Suppressor macrophage (primary cell): ENCODE results near the gene POU3F4.

ENCODE experiments used
- DNase-seq, 4 experiments: peaks; one replicate each; pipeline ENCODE4 v3.0.0-alpha.2; 2020 to 2022
- total RNA-seq, 17 experiments: gene quantifications; one replicate each; lab custom pipeline; 2026; ENCODE audit warnings: mixed read lengths in 6 of 17, inconsistent platforms in 3 of 17; lab: John Stamatoyannopoulos, UW

The POU3F4 gene
- 0 to 0.66 (median 0) reads per million in 17 experiments for total RNA-seq

GRCh38 chrX:83508006-83508405 lies at the start of gene POU3F4:
Gene POU3F4, plus strand, starts transcription at chrX:83508290. Its CDS starts 35 bp downstream, at chrX:83508325.
- DNase-seq = peak in 1 of 4 experiments; percentile 2

GRCh38 chrX:83469551-83469950 lies 38.5 kb upstream of the POU3F4 start:
- DNase-seq = peak; percentile 1 to 33 (median 2)

- DNase-seq = no peak
Observed at GRCh38 chrX:83495898-83496297, 12.2 kb upstream of the POU3F4 start.

DNA sequence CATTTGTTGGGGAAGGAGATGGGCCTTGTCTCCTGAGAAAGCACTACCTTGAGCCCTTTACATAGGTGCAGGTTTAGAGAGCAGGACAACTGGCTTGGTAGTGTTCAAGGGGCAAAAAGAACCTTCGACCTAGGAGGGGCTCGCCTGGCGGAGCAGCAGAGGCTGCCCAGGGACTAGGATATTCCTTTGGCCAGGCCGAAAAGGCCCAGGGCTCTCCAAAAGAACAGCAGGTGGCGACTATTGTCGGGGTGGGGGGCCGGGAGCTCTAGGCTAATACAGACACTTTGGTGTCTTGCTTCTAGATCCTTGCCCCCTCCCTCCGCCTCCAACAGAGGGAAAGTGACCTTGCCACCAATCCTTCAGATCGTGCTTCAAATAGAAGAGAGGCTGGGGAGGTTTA lies 7.1 kb upstream of the POU3F4 start:
- DNase-seq = no peak

DNA sequence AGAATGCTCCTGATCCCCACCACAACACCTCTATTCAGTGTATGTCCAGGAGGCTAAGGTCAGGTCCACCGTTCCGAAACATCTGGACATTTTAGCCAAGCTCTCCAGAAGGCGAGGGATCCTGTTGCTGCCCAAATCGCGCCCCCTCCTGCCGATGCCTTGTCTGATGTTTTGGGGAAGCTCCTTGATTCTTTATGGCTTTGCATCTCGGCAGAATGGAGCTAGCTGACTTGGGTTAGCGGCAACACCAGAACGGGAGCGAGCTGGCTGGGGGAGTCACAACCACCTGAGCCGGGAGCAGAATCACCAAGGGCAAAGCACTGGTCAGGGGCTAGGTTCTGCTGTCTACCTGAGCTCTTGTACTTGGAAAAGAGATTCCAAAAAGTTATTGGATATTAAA lies 6.6 kb upstream of the POU3F4 start:
- no peak for DNase-seq

GRCh38 chrX:83504721-83505479 lies 3.2 kb upstream of the POU3F4 start:
- no peak for DNase-seq

GRCh38 chrX:83508526-83509253 lies 600 bp downstream of the POU3F4 start:
- DNase-seq = no peak

- no peak for DNase-seq
Observed at GRCh38 chrX:83509254-83509801, 1.2 kb downstream of the POU3F4 start.

- DNase-seq = no peak
Observed at GRCh38 chrX:83510510-83511062, 2.5 kb downstream of the POU3F4 start.

- DNase-seq = no peak
Observed at GRCh38 chrX:83511208-83511607, 3.1 kb downstream of the POU3F4 start.

GRCh38 chrX:83512111-83512510 lies 4.0 kb downstream of the POU3F4 start:
- DNase-seq = no peak

GRCh38 chrX:83516597-83516996 lies 8.5 kb downstream of the POU3F4 start:
- DNase-seq = no peak

DNA sequence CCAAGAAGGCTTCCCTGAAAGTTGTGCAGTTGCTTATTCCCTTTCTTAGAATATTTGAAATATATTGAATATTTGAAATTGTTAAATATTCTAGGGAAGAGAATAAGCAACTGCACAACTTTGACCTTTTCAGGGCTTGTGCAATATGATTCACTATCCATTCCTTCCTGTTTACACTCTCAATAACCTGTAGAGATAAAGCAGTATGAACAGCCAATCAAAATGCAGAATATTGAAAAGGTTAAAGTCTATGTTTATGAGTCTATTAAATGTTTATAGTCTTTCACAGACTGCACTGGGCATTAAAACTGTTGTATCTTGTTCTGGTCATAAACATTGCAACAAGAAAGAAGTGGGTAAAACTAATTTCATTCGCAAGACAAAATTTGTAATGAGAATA lies 13.8 kb downstream of the POU3F4 start:
- DNase-seq = no peak

DNA sequence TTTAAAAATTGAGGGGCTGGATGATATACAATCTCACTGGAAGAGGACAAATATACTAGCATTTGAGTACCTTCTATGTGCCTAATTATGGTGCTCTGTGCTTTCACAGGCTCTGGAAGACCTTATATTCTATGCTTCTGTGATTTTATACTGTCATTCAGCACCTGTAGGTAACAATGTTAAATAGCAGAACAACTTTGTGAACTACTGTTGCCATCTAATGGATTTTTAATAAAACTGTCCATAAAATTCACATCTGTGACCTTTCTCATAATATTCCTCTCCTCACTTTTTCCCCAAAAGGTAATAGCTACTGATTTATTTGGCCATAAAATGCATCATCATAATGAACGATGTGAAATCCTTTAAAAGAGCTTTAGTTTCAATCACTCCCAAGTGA lies 21.9 kb downstream of the POU3F4 start:
- DNase-seq = no peak

DNA sequence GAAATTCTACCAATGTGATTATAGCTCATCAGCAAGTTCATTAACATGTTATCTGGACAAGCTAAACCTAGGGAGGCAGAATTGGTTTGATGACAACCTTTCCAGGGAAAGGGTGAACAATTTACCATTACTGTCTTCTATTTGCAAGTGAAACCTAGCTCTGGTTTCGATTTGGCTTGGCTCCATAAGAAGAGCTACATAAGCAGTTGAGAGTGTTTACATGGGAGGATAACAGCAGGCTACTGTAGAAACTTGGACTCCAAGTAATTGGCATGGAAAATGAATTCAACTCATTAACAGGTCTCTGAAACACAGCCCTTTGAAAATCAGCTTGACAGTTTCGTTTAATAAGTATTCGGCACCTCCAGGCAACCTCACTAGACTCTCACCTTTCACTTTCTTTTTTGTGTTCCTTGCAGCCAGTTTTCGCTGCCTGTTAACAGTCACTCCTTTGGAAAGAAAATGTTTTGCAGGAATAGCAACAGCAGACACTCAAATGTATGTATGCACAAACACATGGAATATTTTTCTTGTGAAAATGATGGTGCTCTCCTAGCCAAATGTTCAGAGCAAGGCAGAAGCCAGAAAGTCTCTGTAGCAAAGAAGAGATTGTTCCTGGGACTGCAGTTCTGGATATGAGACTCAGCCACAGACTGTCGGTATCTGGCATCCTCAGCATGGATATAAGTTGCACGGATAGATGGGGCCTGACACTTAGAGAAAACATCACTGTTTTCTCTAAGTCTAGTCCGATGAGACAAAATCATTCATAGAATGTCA lies 27.5 kb downstream of the POU3F4 start:
- DNase-seq = no peak
